Glutamatergic neuron (in vitro differentiated cells): Measurements from ENCODE around the gene PDE6C. TPM values are rescaled to one million over a fixed set of nuclear protein-coding genes. Genes with fewer than 3 reads are reported as not detected.

Source experiments
- DNase-seq: peaks from one replicate; pipeline ENCODE4 v3.0.0; 2022
- H3K27ac Mint-ChIP-seq: one replicate; pipeline ENCODE4 v1.8.0; 2020; ENCODE audit warnings: mild to moderate bottlenecking, mixed read lengths, inconsistent platforms; ENCODE audit not compliant: unreplicated experiment
- H3K27me3 Mint-ChIP-seq: one replicate; pipeline ENCODE4 v1.8.0; 2020; ENCODE audit warnings: mild to moderate bottlenecking, moderate library complexity, mixed read lengths, inconsistent platforms; ENCODE audit not compliant: unreplicated experiment
- H3K36me3 Mint-ChIP-seq: one replicate; pipeline ENCODE4 v1.8.0; 2020; ENCODE audit warnings: mild to moderate bottlenecking, mixed read lengths, inconsistent platforms; ENCODE audit not compliant: unreplicated experiment
- H3K4me1 Mint-ChIP-seq: one replicate; pipeline ENCODE4 v1.8.0; 2020; ENCODE audit warnings: mild to moderate bottlenecking, low read depth, mixed read lengths, inconsistent platforms; ENCODE audit not compliant: unreplicated experiment
- H3K4me3 Mint-ChIP-seq: one replicate; pipeline ENCODE4 v1.8.0; 2020; ENCODE audit warnings: mild to moderate bottlenecking, mixed read lengths, inconsistent platforms; ENCODE audit not compliant: unreplicated experiment
- H3K9me3 Mint-ChIP-seq: one replicate; pipeline ENCODE4 v1.8.0; 2020; ENCODE audit warnings: mild to moderate bottlenecking, moderate library complexity, mixed read lengths, inconsistent platforms; ENCODE audit not compliant: unreplicated experiment
- CTCF ChIP-seq: fragments of 200-600 bp; sonication (generic); IDR thresholded peaks from one replicate; pipeline ENCODE4 v1.5.0; 2021; ENCODE audit not compliant: partially characterized antibody, unreplicated experiment
- total RNA-seq: library from RNA; stranded (reverse); fragmentation: NEBNext Ultra II Directional; extraction: Animal tissue kit (Norgen Biotek cat#: 25700); gene quantifications from one replicate; pipeline ENCODE4 v1.2.1, GENCODE V29; 2021; ENCODE audit not compliant: unreplicated experiment

PDE6C gene
- total RNA-seq, 1 donor from 2014 or later, result not detected

- H3K27me3 Mint-ChIP-seq, result peaks cover 21% of the 10 kb centered on the region
- H3K4me1 Mint-ChIP-seq, result peaks cover 1% of the 10 kb centered on the region
- DNase-seq, result no peak
- H3K36me3 Mint-ChIP-seq, result peaks cover 13% of the 10 kb centered on the region
- no peak overlapping the region for H3K4me3 Mint-ChIP-seq
- TF ChIP-seq CTCF, result no peak
- H3K27ac Mint-ChIP-seq, result no peak overlapping the region
- peaks cover 5% of the 10 kb centered on the region for H3K9me3 Mint-ChIP-seq
Measured at GRCh38 chr10:93568105-93568390, 44.3 kb upstream of the PDE6C start.

- peaks cover 13% of the 10 kb centered on the region for H3K36me3 Mint-ChIP-seq
- H3K4me3 Mint-ChIP-seq, result no peak overlapping the region
- no peak for TF ChIP-seq CTCF
- peaks cover 3% of the 10 kb centered on the region for H3K9me3 Mint-ChIP-seq
- no peak for DNase-seq
- peaks cover 1% of the 10 kb centered on the region for H3K4me1 Mint-ChIP-seq
- H3K27me3 Mint-ChIP-seq, result peaks cover 20% of the 10 kb centered on the region
- no peak overlapping the region for H3K27ac Mint-ChIP-seq
Measured at GRCh38 chr10:93570383-93570782, 42.0 kb upstream of the PDE6C start.

GRCh38 chr10:93572606-93573005 lies 39.7 kb upstream of the PDE6C start:
- peaks cover 4% of the 10 kb centered on the region for H3K4me1 Mint-ChIP-seq
- peaks cover 7% of the 10 kb centered on the region for H3K36me3 Mint-ChIP-seq
- peaks cover 1% of the 10 kb centered on the region for H3K9me3 Mint-ChIP-seq
- H3K4me3 Mint-ChIP-seq, result no peak overlapping the region
- no peak overlapping the region for H3K27ac Mint-ChIP-seq
- no peak for DNase-seq
- peaks cover 12% of the 10 kb centered on the region for H3K27me3 Mint-ChIP-seq
- TF ChIP-seq CTCF, result no peak

- Mint-ChIP-seq H3K27me3 (peaks cover 7% of the 10 kb centered on the region), H3K27ac (no peak overlapping the region), H3K4me1 (peaks cover 4% of the 10 kb centered on the region), H3K36me3 (peaks cover 6% of the 10 kb centered on the region), H3K4me3 (no peak overlapping the region), H3K9me3 (peaks cover 1% of the 10 kb centered on the region)
- no peak for DNase-seq
- TF ChIP-seq CTCF, result no peak
Measured at GRCh38 chr10:93573051-93573909, 39.1 kb upstream of the PDE6C start.

- TF ChIP-seq CTCF, result no peak
- H3K27ac Mint-ChIP-seq, result no peak overlapping the region
- peaks cover 4% of the 10 kb centered on the region for H3K4me1 Mint-ChIP-seq
- no peak for DNase-seq
- peaks cover 6% of the 10 kb centered on the region for H3K36me3 Mint-ChIP-seq
- no peaks in the 10 kb centered on the region for H3K9me3 Mint-ChIP-seq
- H3K4me3 Mint-ChIP-seq, result no peak overlapping the region
- peaks cover 7% of the 10 kb centered on the region for H3K27me3 Mint-ChIP-seq
Measured at GRCh38 chr10:93573924-93574323, 38.4 kb upstream of the PDE6C start.
